ENCODE data around the gene PXK.

The PXK gene

GRCh38 chr3:58441514-58442450 lies 109.1 kb downstream of the PXK start:
- Histone ChIP-seq H3K9me3 (ENCODE audit: control insufficient read depth in 1 of 2, low read length in 2 of 2) (no peaks in the 10 kb centered on the region), H3K27me3 (ENCODE audit: control insufficient read depth in 1 of 2, insufficient read depth in 2 of 2, low read length in 2 of 2) (no peaks in the 10 kb centered on the region), H3K9ac (ENCODE audit: low read depth in 1 of 2, low read length in 2 of 2) (no peak overlapping the region), H3K27ac (ENCODE audit: low read depth, low read length) (no peak overlapping the region), H3K36me3 (ENCODE audit: control insufficient read depth in 1 of 2, insufficient read depth in 2 of 2, low read length in 2 of 2) (no peaks in the 10 kb centered on the region), H3K4me3 (ENCODE audit: low read depth in 1 of 2, low read length in 2 of 2) (no peak overlapping the region), H3K4me1 (ENCODE audit: control insufficient read depth in 1 of 2, insufficient read depth in 2 of 2, low read length in 2 of 2) (no peaks in the 10 kb centered on the region)

GRCh38 chr3:58452176-58452575 lies 119.5 kb downstream of the PXK start:
- Histone ChIP-seq H3K27ac (ENCODE audit: low read depth, low read length) (no peak overlapping the region), H3K4me1 (ENCODE audit: control insufficient read depth in 1 of 2, insufficient read depth in 2 of 2, low read length in 2 of 2) (no peaks in the 10 kb centered on the region)

GRCh38 chr3:58459160-58459559 lies 126.5 kb downstream of the PXK start:
- Histone ChIP-seq H3K36me3 (ENCODE audit: control insufficient read depth in 1 of 2, insufficient read depth in 2 of 2, low read length in 2 of 2) (no peaks in the 10 kb centered on the region), H3K4me3 (ENCODE audit: low read depth in 1 of 2, low read length in 2 of 2) (no peak overlapping the region), H3K4me1 (ENCODE audit: control insufficient read depth in 1 of 2, insufficient read depth in 2 of 2, low read length in 2 of 2) (peaks cover 4 to 13% of the 10 kb centered on the region in 2 donors), H3K9me3 (ENCODE audit: control insufficient read depth in 1 of 2, low read length in 2 of 2) (peaks cover 3 to 4% of the 10 kb centered on the region in 2 donors), H3K27ac (ENCODE audit: low read depth, low read length) (no peak overlapping the region), H3K27me3 (ENCODE audit: control insufficient read depth in 1 of 2, insufficient read depth in 2 of 2, low read length in 2 of 2) (no peaks in the 10 kb centered on the region), H3K9ac (ENCODE audit: low read depth in 1 of 2, low read length in 2 of 2) (no peak overlapping the region)

More at GRCh38 chr3:58452176-58452575, 119.5 kb downstream of the PXK start:
- no peak overlapping the region for H3K9ac ChIP-seq (ENCODE audit: low read depth in 1 of 2, low read length in 2 of 2)
- H3K9me3 ChIP-seq (ENCODE audit: control insufficient read depth in 1 of 2, low read length in 2 of 2), result peaks cover 6 to 15% of the 10 kb centered on the region in 2 donors
- no peaks in the 10 kb centered on the region for H3K27me3 ChIP-seq (ENCODE audit: control insufficient read depth in 1 of 2, insufficient read depth in 2 of 2, low read length in 2 of 2)
- no peaks in the 10 kb centered on the region for H3K36me3 ChIP-seq (ENCODE audit: control insufficient read depth in 1 of 2, insufficient read depth in 2 of 2, low read length in 2 of 2)
- H3K4me3 ChIP-seq (ENCODE audit: low read depth in 1 of 2, low read length in 2 of 2), result no peak overlapping the region

GRCh38 chr3:58462829-58463180 lies 130.1 kb downstream of the PXK start:
- peaks cover 4 to 13% of the 10 kb centered on the region in 2 donors for H3K4me1 ChIP-seq (ENCODE audit: control insufficient read depth in 1 of 2, insufficient read depth in 2 of 2, low read length in 2 of 2)
- H3K36me3 ChIP-seq (ENCODE audit: control insufficient read depth in 1 of 2, insufficient read depth in 2 of 2, low read length in 2 of 2), result no peaks in the 10 kb centered on the region
- no peak overlapping the region for H3K9ac ChIP-seq (ENCODE audit: low read depth in 1 of 2, low read length in 2 of 2)
- H3K9me3 ChIP-seq (ENCODE audit: control insufficient read depth in 1 of 2, low read length in 2 of 2), result no peaks in the 10 kb centered on the region
- H3K27ac ChIP-seq (ENCODE audit: low read depth, low read length), result no peak overlapping the region
- no peak overlapping the region for H3K4me3 ChIP-seq (ENCODE audit: low read depth in 1 of 2, low read length in 2 of 2)
- no peaks in the 10 kb centered on the region for H3K27me3 ChIP-seq (ENCODE audit: control insufficient read depth in 1 of 2, insufficient read depth in 2 of 2, low read length in 2 of 2)

DNA sequence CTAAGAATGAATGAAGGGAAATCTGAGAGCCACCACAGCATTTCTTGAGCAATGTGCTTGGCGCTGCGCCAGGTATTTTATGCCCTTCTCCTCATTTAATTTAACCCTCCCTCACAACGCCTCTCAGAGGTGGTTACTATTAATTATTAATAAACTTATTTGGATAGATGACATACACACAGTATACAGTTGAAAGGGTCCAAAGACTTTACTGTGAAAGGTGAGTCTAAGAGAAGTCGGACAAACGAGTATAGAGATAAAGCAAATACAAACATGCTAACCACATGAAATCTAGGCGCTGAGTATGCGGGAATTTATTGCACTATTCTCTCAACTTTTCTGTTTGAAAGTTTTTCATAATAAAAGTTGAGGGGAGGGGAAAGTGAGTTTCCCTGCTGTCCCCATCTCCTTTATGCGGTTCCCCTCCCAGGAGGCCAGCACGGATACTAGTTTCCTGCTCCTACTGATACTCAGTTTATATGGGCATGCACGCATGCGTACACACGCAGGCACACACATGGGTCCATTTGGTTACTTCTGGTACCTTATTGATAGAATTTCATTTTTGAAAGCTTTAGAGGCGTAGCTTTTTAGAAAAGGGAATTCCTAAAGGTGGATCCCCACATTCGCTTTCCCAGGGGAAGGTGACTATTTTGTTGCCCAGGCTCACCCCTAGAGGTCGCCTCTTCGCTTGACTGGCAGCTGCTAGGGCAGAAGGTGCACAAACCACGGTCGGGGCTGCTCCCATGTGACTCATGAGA lies 130.7 kb downstream of the PXK start:
- no peaks in the 10 kb centered on the region for H3K27me3 ChIP-seq (ENCODE audit: control insufficient read depth in 1 of 2, insufficient read depth in 2 of 2, low read length in 2 of 2)
- no peaks in the 10 kb centered on the region for H3K36me3 ChIP-seq (ENCODE audit: control insufficient read depth in 1 of 2, insufficient read depth in 2 of 2, low read length in 2 of 2)
- H3K9me3 ChIP-seq (ENCODE audit: control insufficient read depth in 1 of 2, low read length in 2 of 2), result no peaks in the 10 kb centered on the region
- no peak overlapping the region for H3K27ac ChIP-seq (ENCODE audit: low read depth, low read length)
- peak overlapping the region; percentile 50 to 55 for H3K4me3 ChIP-seq (ENCODE audit: low read depth in 1 of 2, low read length in 2 of 2)
- peak overlapping the region; percentile 15 to 23 for H3K9ac ChIP-seq (ENCODE audit: low read depth in 1 of 2, low read length in 2 of 2)
- H3K4me1 ChIP-seq (ENCODE audit: control insufficient read depth in 1 of 2, insufficient read depth in 2 of 2, low read length in 2 of 2), result peaks cover 4 to 13% of the 10 kb centered on the region in 2 donors

GRCh38 chr3:58463942-58464271 lies 131.2 kb downstream of the PXK start:
- Histone ChIP-seq H3K36me3 (ENCODE audit: control insufficient read depth in 1 of 2, insufficient read depth in 2 of 2, low read length in 2 of 2) (no peaks in the 10 kb centered on the region), H3K27ac (ENCODE audit: low read depth, low read length) (no peak overlapping the region), H3K9me3 (ENCODE audit: control insufficient read depth in 1 of 2, low read length in 2 of 2) (no peaks in the 10 kb centered on the region), H3K4me1 (ENCODE audit: control insufficient read depth in 1 of 2, insufficient read depth in 2 of 2, low read length in 2 of 2) (peaks cover 4 to 13% of the 10 kb centered on the region in 2 donors), H3K9ac (ENCODE audit: low read depth in 1 of 2, low read length in 2 of 2) (no peak overlapping the region), H3K4me3 (ENCODE audit: low read depth in 1 of 2, low read length in 2 of 2) (peak overlapping the region; percentile 50 to 55), H3K27me3 (ENCODE audit: control insufficient read depth in 1 of 2, insufficient read depth in 2 of 2, low read length in 2 of 2) (no peaks in the 10 kb centered on the region)

DNA sequence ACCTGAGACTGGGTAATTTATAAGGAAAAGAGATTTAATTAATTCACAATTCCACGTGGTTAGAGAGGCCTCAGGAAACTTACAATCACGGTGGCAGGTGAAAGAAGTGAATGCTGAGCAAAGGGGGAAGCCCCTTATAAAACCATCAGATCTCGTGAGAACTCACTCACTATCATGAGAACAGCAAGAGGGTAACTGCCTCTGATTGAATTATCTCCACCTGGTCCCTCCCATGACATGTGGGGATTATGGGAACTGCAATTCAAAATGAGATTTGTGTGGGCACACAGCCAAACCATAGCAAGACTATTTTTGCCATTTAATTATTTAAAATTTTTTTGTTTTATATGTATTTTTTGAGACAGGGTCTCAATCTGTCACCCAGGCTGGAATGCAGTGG lies 132.2 kb downstream of the PXK start:
- Histone ChIP-seq H3K27me3 (ENCODE audit: control insufficient read depth in 1 of 2, insufficient read depth in 2 of 2, low read length in 2 of 2) (no peaks in the 10 kb centered on the region), H3K4me3 (ENCODE audit: low read depth in 1 of 2, low read length in 2 of 2) (no peak overlapping the region), H3K4me1 (ENCODE audit: control insufficient read depth in 1 of 2, insufficient read depth in 2 of 2, low read length in 2 of 2) (peaks cover 4 to 14% of the 10 kb centered on the region in 2 donors), H3K27ac (ENCODE audit: low read depth, low read length) (no peak overlapping the region), H3K9ac (ENCODE audit: low read depth in 1 of 2, low read length in 2 of 2) (no peak overlapping the region), H3K36me3 (ENCODE audit: control insufficient read depth in 1 of 2, insufficient read depth in 2 of 2, low read length in 2 of 2) (no peaks in the 10 kb centered on the region), H3K9me3 (ENCODE audit: control insufficient read depth in 1 of 2, low read length in 2 of 2) (no peaks in the 10 kb centered on the region)

DNA sequence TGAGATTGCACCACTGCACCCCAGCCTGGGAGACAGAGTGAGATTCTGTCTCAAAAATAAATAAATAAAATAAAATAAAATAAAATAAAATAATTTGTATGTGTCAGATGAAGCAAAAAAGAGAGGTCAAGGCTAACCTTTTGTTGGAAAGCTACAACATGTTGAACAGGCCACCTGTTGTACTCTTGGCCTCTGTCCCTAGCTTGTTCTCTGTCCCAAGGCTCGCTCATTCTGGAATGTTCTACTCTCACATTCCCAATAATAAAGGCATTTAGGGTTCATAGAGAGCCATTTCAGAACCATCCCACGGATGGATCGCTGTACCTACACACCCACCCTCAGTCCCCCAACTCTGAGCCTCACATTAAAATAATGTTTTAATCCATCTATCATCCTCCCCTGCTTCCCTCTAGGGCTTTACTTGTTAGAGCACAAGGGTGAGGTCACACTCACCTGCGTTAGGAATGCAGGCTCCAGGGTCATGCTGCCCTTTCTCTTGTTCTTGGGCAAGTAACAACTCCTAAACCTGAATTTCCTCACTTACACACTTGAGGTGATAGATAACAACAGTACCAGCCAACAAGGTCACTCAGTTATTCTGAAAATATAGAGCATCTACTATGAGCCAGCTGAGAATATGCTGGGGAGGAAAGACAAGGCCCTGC lies 134.3 kb downstream of the PXK start:
- no peaks in the 10 kb centered on the region for H3K36me3 ChIP-seq (ENCODE audit: control insufficient read depth in 1 of 2, insufficient read depth in 2 of 2, low read length in 2 of 2)
- peaks cover 21 to 36% of the 10 kb centered on the region in 2 donors for H3K4me1 ChIP-seq (ENCODE audit: control insufficient read depth in 1 of 2, insufficient read depth in 2 of 2, low read length in 2 of 2)
- H3K27ac ChIP-seq (ENCODE audit: low read depth, low read length), result no peak overlapping the region
- H3K9ac ChIP-seq (ENCODE audit: low read depth in 1 of 2, low read length in 2 of 2), result no peak overlapping the region
- no peaks in the 10 kb centered on the region for H3K27me3 ChIP-seq (ENCODE audit: control insufficient read depth in 1 of 2, insufficient read depth in 2 of 2, low read length in 2 of 2)
- no peaks in the 10 kb centered on the region for H3K9me3 ChIP-seq (ENCODE audit: control insufficient read depth in 1 of 2, low read length in 2 of 2)
- H3K4me3 ChIP-seq (ENCODE audit: low read depth in 1 of 2, low read length in 2 of 2), result no peak overlapping the region

GRCh38 chr3:58469096-58469495 lies 136.4 kb downstream of the PXK start:
- Histone ChIP-seq H3K9me3 (ENCODE audit: control insufficient read depth in 1 of 2, low read length in 2 of 2) (no peaks in the 10 kb centered on the region), H3K27me3 (ENCODE audit: control insufficient read depth in 1 of 2, insufficient read depth in 2 of 2, low read length in 2 of 2) (no peaks in the 10 kb centered on the region), H3K36me3 (ENCODE audit: control insufficient read depth in 1 of 2, insufficient read depth in 2 of 2, low read length in 2 of 2) (no peaks in the 10 kb centered on the region), H3K27ac (ENCODE audit: low read depth, low read length) (no peak overlapping the region), H3K4me1 (ENCODE audit: control insufficient read depth in 1 of 2, insufficient read depth in 2 of 2, low read length in 2 of 2) (peaks cover 20 to 27% of the 10 kb centered on the region in 2 donors), H3K4me3 (ENCODE audit: low read depth in 1 of 2, low read length in 2 of 2) (no peak overlapping the region), H3K9ac (ENCODE audit: low read depth in 1 of 2, low read length in 2 of 2) (no peak overlapping the region)

All from duodenal mucosa (tissue), 2 donors.